AG04449 (cell line): ENCODE results near the gene MAPK11.

Source experiments
- CTCF ChIA-PET: fragments of 350-600 bp; formaldehyde crosslinking; extraction: SDS; loops from one replicate; lab custom pipeline; 2021; ENCODE audit warnings: antibody characterized with exemption; lab: Yijun Ruan, JAX
- POLR2A ChIA-PET: fragments of 400-600, 350-600 bp; formaldehyde crosslinking; extraction: SDS; loops from one replicate; lab custom pipeline; 2020; ENCODE audit warnings: antibody characterized with exemption, inconsistent platforms; lab: Yijun Ruan, JAX
- DNase-seq: peaks from one replicate; pipeline ENCODE4 v3.0.0-alpha.2; 2010; ENCODE audit warnings: low read depth, low spot score
- H3K4me3 ChIP-seq: 2 replicates; pipeline ENCODE4 v1.5.1; 2011; ENCODE audit warnings: low read depth, mild to moderate bottlenecking, control low read depth, low read length
- TF ChIP-seq, protein P1 (sequence below): IDR thresholded peaks from one replicate; pipeline ENCODE4 v1.5.1; 2011; ENCODE audit warnings: mild to moderate bottlenecking, moderate library complexity, low read length, control low read depth, inconsistent platforms; ENCODE audit not compliant: insufficient read depth; ENCODE audit errors: missing control alignments

MAPK11 gene

DNA sequence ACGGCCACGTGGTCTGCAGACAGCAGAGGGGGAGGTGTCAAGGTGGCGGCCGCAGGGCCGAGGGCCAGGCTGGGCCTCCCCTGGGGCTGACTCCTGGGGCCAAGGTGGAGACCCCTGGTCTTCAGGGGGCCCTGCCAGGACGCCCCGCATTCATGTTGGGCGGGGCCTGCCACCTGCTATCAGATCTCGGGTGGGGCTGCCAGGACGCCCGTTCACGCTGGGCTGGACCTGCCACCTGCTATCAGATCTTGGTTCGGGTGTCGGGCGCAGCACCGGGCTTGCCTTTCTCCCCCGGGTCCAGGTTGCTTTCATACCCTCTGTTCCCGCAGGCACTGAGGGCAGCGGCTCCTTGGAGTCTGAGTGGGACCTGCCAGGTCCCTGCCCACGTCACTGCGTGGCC, 16.1 kb upstream of the MAPK11 start:
- TF ChIP-seq, protein P1, sequence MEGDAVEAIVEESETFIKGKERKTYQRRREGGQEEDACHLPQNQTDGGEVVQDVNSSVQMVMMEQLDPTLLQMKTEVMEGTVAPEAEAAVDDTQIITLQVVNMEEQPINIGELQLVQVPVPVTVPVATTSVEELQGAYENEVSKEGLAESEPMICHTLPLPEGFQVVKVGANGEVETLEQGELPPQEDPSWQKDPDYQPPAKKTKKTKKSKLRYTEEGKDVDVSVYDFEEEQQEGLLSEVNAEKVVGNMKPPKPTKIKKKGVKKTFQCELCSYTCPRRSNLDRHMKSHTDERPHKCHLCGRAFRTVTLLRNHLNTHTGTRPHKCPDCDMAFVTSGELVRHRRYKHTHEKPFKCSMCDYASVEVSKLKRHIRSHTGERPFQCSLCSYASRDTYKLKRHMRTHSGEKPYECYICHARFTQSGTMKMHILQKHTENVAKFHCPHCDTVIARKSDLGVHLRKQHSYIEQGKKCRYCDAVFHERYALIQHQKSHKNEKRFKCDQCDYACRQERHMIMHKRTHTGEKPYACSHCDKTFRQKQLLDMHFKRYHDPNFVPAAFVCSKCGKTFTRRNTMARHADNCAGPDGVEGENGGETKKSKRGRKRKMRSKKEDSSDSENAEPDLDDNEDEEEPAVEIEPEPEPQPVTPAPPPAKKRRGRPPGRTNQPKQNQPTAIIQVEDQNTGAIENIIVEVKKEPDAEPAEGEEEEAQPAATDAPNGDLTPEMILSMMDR = no peak
- no peak for DNase-seq
- ChIA-PET CTCF (interaction anchor here (1.8 kb wide), 1 partner anchor 10 kb away, joined by 4 read pairs; no protein-coding TSS in a partner anchor), POLR2A (no interaction called here)
- H3K4me3 ChIP-seq = no peak overlapping the region

DNA sequence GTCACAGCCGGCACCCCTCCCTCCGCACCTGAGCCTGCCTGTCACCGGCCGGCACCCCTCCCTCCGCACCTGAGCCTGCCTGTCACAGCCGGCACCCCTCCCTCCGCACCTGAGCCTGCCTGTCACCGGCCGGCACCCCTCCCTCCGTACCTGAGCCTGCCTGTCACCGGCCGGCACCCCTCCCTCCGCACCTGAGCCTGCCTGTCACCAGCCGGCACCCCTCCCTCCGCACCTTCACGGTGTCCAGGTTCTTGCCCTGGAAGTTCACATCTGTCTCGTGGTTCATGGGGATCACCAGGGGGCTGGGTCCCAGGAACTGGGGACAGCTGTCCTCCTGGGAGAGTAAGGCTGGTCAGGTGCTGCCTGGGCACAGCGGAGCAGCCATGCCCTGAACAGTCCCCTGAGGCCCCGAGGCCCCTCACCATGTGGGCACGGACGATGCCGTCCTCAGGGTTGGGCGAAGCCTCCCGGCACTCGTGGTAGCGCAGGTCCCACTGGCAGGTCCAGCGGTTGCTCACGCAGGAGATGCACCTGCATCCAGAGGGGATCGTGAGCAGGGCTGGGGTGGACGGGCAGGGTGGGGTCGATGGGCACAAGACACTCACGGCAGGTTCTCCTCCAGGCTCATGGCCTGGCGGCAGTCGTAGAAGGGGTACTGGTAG, 15.5 kb upstream of the MAPK11 start:
- H3K4me3 ChIP-seq = no peak overlapping the region
- ChIA-PET POLR2A (no interaction called here), CTCF (interaction anchor here (1.8 kb wide), 1 partner anchor 9 kb away, joined by 4 read pairs; no protein-coding TSS in a partner anchor)
- no peak for DNase-seq
- TF ChIP-seq, protein P1 = no peak

DNA sequence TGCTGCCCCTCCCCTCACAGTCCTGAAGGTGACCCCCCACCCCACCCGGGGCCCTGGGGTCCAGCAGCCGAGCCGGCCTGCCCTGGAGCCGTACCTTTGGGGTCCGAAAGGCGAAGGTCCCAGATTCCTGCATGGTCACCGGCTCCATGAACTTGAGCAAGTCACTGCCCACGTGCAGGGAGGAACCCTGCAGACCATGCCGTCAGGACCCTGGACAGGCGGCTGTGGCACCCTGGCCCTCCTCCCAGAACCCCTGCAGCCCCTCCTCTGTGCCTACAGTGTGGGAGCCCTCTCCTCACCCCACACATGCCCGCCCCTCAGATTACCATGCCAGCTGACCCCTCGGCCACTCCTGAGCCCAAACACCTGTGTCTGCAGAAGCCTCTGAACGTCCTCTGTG, 14.3 kb upstream of the MAPK11 start:
- ChIA-PET CTCF (interaction anchor here (0.6 to 1.1 kb wide), 2 partner anchors 9 to 10 kb away, joined by 3 read pairs; no protein-coding TSS in a partner anchor), POLR2A (no interaction called here)
- TF ChIP-seq, protein P1 = no peak
- DNase-seq = no peak
- H3K4me3 ChIP-seq = no peak overlapping the region

DNA sequence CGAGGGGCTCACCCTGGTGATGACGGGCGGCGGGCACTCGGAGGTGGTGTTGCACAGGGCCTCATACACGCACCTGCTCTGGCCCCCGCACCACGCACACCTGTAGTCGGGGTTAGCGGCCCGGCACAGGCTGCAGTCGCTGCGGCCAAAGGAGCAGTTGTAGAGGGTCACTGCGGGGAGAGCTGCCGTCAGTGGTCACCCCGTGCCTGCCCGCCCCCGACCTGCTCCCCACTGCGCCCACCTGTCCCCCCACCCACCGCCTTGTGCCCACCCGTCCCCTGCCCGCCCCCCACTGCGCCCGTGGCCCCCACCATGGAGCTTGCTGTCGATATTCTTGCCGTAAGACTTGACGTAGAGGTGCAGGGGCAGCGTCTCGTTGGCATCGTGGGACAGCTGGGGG, 13.6 kb upstream of the MAPK11 start:
- no peak for DNase-seq
- H3K4me3 ChIP-seq = no peak overlapping the region
- POLR2A ChIA-PET = no interaction called here
- TF ChIP-seq, protein P1 = no peak
- CTCF ChIA-PET = interaction anchor here (1.1 kb wide), 1 partner anchor 8 kb away, joined by 3 read pairs; no protein-coding TSS in a partner anchor

DNA sequence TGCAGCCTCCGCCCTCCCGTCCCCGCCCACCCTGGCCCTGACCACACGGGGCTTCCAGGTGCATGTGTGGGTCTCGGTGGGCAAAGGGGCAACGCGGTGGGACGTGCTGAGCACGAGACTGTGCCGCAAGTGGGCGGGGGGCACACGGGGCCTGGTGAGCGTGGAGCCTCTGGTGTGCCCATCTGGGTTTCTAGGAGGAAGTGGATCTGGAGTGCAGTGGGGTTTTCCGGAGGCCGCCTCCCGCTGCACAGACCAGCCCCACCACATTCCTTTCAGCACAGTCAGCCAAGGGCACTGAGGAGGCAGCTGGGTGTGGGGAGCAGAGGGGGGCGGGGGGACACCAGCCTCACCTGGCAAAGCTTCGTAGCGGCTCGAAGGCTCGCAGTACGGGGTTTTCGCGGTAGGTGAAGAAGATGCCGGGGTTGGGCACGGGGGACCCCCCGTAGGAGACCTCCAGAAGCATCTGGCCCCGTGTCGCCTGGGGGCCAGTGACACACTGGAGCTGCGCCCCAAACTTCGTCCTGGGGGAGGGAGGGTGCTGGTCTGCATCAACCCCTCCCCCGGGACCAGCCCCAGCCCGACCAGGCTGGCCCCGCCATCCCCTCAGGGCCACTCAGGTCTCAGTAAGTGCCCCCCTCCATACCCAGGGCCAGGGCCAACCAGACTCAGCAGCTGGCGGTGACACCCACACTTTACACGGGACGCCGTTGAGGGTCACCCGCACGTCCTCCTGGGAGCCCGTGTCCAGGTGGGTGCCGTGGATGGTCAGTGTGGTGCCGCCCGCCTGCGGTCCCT, 12.4 kb upstream of the MAPK11 start:
- ChIA-PET CTCF (interaction anchor here (0.7 to 2.1 kb wide), 2 partner anchors 9 to 12 kb away, joined by 4 to 7 read pairs; partner anchors contain the start of gene MAPK11), POLR2A (interaction anchor here (0.6 to 1.2 kb wide), 4 partner anchors 11 to 23 kb away, joined by 3 to 5 read pairs (median 4); no protein-coding TSS in a partner anchor)
- no peak for DNase-seq
- H3K4me3 ChIP-seq = no peak overlapping the region
- TF ChIP-seq, protein P1 = no peak

DNA sequence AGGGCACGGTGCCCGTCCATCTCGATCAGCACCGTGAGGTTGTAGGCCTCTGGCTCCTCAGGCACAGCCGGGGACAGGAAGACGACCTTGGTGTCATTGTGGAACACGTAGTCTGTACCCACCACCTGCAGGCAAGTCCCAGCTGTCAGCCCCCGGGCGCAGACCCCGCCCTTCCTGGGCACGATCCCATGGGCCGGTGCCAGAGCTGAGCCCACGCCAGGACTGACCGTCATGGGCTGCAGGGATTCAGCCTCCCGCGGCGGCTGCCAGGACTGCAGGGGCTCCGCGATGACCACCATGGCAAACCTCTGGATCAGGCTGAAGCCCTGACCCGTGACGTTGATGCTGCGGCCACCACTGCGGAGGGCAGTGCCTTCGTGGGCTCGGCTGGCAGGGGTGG, 11.8 kb upstream of the MAPK11 start:
- H3K4me3 ChIP-seq = no peak overlapping the region
- TF ChIP-seq, protein P1 = no peak
- POLR2A ChIA-PET = interaction anchor here (1.2 kb wide), 1 partner anchor 10 kb away, joined by 3 read pairs; no protein-coding TSS in a partner anchor
- no peak for DNase-seq
- CTCF ChIA-PET = interaction anchor here (0.7 to 2.1 kb wide), 2 partner anchors 8 to 11 kb away, joined by 4 to 7 read pairs; partner anchors contain the start of gene MAPK11
